Endometrium (tissue), 2 donors: Measurements from ENCODE around the gene HOXA7.

Experiments used
- FAIRE-seq: peaks from 2 replicates; lab custom pipeline; 2012; peaks lifted over from hg19 to GRCh38; lab: Jason Lieb, UNC
- donor health status: control.
- donor health status: control.

Gene HOXA7

GRCh38 chr7:27118580-27118979 is 37.9 kb downstream of the HOXA7 start:
- FAIRE-seq = no peak

DNA sequence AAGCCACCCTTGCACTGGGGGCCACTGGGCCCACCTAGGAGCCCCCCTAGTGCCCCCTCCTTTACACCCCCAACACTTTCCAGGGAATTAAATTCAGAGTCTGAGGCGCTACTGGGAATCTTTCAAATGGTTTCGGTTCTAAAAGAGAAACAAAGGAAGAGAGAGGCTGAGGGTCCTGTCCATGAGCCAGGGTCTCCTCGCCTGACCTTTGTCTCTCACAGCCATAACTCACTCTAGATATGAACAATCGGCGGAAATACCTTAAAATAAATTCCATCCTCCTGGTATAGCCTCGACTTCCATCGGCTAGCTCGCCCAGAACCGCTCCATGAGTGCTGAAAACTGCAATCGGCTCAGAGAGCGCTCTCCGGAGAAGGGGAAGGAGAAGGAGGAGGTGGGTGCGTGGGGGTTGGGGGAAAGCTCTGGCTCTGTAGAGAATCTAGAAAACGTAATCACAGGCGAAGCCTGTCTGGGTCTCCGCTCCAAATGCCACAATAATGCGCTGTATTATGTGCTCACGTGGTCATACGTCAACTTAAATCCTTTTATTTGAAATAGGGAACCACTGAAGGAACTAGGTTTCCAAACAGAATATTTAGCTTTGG is 38.5 kb downstream of the HOXA7 start:
- FAIRE-seq = no peak

GRCh38 chr7:27116962-27117886 is 39.3 kb downstream of the HOXA7 start:
- FAIRE-seq = no peak

GRCh38 chr7:27116031-27116961 is 40.2 kb downstream of the HOXA7 start:
- FAIRE-seq = no peak

DNA sequence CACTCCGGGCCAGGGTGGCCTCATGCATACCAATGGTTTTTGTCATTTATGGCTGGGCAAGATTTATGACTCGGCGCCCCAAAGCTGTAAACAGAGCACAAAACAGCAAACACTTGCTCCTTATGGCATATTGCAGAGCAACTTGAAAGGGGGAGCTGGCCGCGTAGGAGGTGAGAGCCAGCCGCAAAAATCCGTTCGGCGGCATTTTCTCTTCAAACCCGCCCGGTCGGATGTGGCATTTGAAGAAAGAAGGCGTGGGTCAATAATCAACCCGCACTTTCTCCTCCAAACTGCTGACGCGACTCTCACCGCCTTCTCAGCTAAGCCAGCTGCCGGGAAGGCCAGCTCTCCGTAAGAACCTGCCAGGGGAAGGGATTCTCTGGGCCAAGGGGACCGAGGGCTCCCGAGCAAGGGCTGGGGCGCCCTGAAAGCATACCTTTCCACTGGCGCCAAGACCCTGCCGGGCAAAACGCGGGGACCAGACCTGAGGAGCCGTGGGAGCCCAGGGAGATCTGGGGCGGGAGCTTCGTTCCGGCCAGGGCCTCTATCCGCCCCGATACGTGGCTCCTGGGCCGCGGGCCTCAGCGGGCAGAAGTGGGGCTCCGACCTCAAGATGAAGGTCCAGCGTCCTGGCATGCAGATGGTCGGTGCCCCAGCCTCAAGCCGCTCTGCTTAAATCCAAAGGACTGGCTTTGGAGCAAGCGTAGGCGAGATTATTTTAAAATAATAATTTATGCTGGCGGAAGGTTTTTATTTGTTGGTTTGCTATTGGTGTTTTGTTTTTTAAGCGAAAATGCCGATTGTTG is 41.1 kb downstream of the HOXA7 start:
- FAIRE-seq = no peak

- FAIRE-seq = no peak
These were observed 41.6 kb downstream of the HOXA7 start for GRCh38 chr7:27114881-27115220.

DNA sequence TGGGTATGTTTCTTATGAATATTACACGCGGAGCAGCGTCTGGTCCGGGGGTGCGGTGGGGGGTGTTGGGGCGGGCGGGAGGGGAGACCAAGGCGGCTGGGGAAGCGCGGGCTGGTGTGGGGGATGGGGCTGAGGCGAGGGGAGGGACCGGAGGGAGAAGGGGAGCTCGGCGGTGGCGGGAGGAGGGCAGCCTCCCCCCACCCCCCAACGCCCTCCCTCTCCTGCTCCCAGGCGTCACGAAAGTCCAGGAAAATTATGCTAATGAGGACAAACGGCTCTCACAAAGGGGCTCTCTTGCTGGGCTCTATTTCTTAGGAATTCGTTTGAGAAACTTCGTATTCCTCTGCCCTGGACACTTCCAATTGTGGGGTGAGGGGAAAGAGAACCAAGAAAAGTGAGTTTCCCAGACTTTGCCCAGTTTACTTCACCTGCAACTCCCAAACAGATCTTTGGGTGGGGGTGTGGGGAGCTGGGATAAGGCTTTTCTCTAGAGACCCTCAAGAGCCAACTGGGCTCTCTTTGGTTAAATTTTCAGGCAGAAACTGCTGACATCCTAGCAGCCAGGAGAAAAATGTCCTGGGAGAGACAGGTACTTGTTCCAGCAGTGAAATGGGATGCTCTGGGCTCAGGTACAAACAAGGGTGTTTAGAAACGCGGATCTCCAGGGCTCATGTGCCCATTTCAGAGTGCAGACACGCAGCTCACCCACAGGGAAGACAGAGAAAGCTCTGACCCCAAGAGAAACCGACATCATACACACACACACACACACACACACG is 42.3 kb downstream of the HOXA7 start:
- no peak for FAIRE-seq

- FAIRE-seq = no peak
These were observed 43.2 kb downstream of the HOXA7 start for GRCh38 chr7:27112955-27113949.

DNA sequence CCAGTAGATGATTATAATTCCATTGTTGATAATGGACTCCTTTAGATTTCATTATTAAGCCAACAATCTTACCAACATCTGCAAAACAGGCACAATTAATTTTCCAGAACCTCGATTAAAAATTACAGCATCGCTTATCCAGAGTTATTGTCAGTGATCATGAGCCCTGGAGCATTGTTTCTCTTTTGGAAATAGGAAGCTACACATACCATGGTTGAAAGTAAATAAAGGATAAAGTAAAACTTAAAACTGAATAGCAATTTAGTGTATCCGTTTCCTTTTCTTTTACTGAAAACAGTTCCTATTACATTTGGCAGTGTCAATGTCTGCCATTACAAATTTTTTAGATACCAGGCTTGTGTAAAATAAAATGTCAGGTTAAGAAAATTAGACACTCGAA is 44.1 kb downstream of the HOXA7 start:
- no peak for FAIRE-seq

GRCh38 chr7:27111751-27112277 is 44.7 kb downstream of the HOXA7 start:
- FAIRE-seq = no peak

DNA sequence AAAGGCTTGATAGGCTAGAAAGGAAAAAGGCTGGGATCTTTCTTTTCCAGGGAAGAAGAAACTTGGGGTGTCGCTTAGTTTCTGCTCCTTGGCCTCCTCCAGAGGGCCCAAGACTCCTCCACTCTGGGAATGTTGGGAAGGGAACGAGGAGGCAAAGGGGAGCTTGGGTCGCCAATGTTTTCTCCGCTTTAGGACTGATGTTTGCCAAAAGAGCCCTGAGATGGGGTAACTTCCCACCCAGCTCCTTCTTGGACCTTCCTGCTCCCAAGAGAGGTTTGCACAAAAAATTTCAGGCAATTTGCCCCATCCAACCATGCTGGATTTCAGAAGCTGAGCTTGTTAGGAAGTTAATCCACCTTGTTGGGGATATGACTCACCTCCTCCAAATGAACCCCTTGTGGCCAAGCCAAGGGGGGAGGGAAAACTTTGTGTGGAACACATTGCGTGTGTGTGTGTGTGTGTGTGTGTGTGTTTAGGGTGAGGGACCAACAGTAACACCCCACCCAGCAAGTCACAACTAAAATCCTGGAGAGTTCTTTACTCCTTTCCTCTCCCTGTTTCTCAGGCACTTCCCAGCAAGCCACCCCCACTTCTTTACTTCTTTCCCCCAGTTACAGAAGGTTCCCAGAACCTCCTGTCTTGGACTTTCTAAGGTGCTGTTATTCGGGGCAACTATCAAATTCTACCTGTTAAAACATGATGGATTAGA is 45.3 kb downstream of the HOXA7 start:
- FAIRE-seq = no peak

GRCh38 chr7:27110186-27111031 is 46.1 kb downstream of the HOXA7 start:
- no peak for FAIRE-seq

DNA sequence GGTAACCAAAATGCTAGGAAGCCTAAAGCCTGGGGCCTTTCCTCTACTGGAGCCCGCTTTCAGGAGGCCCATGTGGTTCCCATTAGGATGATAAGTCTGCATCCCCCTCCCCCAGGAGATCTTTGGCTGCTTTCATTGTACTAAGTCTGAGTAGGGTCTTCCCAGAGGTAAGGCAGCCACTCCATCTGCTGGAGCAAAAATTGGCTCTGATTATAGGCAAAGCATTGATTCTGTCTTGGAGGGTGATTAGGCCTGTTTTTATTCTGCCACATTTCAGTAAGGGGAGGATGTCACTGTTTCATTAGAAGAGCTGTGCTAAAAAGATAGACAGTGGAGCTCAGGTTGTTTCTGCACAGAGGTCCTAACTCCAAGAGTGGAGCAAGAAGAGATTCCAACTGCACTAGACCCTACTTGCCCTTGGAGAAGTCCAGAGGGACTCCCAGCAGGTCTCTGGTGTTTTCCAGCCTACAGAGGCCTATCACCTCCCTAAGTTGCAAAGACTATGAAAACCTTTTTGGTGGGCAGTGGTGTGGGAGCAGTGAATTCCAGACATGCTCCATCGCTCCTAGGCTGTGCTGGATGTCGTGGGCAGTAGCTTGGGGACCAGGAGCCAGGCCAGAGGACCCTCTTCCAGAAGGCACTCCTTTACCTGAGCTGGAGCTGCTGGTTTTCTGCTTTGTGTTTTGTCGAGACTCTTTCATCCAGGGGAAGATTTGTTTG is 46.8 kb downstream of the HOXA7 start:
- FAIRE-seq = no peak

DNA sequence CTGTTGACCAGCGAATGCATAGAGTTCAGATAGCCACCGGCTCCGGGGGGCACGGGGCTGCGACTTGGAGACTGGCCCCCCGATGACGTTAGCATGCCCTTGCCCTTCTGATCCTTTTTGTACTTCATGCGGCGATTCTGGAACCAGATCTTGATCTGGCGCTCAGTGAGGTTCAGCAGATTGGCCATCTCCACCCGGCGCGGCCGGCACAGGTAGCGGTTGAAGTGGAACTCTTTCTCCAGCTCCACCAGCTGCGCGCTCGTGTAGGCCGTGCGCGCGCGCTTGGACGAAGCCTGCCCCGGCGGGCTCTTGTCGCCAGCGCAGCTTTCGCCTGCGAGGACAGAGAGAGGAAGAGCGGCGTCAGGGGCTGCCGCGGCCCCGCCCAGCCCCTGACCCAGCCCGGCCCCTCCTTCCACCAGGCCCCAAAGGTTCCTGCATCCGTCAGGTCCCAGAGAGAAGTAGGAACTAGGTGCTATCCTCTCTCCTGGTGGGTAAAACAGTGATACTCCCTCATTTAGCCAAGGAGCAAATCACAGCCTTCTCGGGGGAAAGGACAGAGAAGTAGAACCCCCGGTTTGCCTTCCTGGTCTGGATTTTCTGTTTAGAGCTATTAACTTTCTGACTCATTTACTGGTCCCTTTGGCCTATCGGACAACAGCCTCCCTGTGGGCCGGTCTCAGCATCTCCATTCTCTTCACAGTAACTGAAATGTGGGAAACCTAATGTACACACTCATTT is 47.9 kb downstream of the HOXA7 start:
- FAIRE-seq = no peak

GRCh38 chr7:27107391-27108381 is 48.8 kb downstream of the HOXA7 start:
- FAIRE-seq = no peak
